ENCODE results near the gene COL8A1.

The COL8A1 gene

GRCh38 chr3:99761415-99762165, 123.2 kb downstream of the COL8A1 start:
- DNase-seq (ENCODE audit: insufficient read length, low spot score) = no peak
- FAIRE-seq = no peak
- no peak for TF ChIP-seq CTCF (IDR thresholded peaks at IDR 0.05; ENCODE audit: insufficient read depth, missing control alignments)

GRCh38 chr3:99762901-99763300, 124.5 kb downstream of the COL8A1 start:
- DNase-seq (ENCODE audit: insufficient read length, low spot score) (no peak), FAIRE-seq (no peak)

GRCh38 chr3:99764377-99764776, 126.0 kb downstream of the COL8A1 start:
- no peak for TF ChIP-seq CTCF (IDR thresholded peaks at IDR 0.05; ENCODE audit: insufficient read depth, missing control alignments)
- no peak for FAIRE-seq
- DNase-seq (ENCODE audit: insufficient read length, low spot score) = no peak

More at GRCh38 chr3:99762901-99763300, 124.5 kb downstream of the COL8A1 start:
- TF ChIP-seq CTCF (IDR thresholded peaks at IDR 0.05; ENCODE audit: insufficient read depth, missing control alignments) = no peak

GRCh38 chr3:99765042-99765942, 126.9 kb downstream of the COL8A1 start:
- FAIRE-seq = no peak
- TF ChIP-seq CTCF (IDR thresholded peaks at IDR 0.05; ENCODE audit: insufficient read depth, missing control alignments) = no peak
- DNase-seq (ENCODE audit: insufficient read length, low spot score) = no peak

GRCh38 chr3:99767291-99767690, 128.9 kb downstream of the COL8A1 start:
- DNase-seq (ENCODE audit: insufficient read length, low spot score) = no peak
- no peak for FAIRE-seq
- no peak for TF ChIP-seq CTCF (IDR thresholded peaks at IDR 0.05; ENCODE audit: insufficient read depth, missing control alignments)

GRCh38 chr3:99768126-99768525, 129.7 kb downstream of the COL8A1 start:
- no peak for TF ChIP-seq CTCF (IDR thresholded peaks at IDR 0.05; ENCODE audit: insufficient read depth, missing control alignments)
- DNase-seq (ENCODE audit: insufficient read length, low spot score) (no peak), FAIRE-seq (no peak)

All from D721Med (cell line).